Measurements from ENCODE around the gene DNAL4. TPM values are rescaled to one million over a fixed set of nuclear protein-coding genes. Genes with fewer than 3 reads are reported as not detected.

Gene DNAL4
- total RNA-seq, 4 donors from 2014 or later, result 5.8 to 14.3 (median 8.8) TPM

GRCh38 chr22:38766076-38766777 is 27.7 kb downstream of the DNAL4 start:
- TF ChIP-seq CTCF (IDR thresholded peaks at IDR 0.05; ENCODE audit: low read depth), result no peak

DNA sequence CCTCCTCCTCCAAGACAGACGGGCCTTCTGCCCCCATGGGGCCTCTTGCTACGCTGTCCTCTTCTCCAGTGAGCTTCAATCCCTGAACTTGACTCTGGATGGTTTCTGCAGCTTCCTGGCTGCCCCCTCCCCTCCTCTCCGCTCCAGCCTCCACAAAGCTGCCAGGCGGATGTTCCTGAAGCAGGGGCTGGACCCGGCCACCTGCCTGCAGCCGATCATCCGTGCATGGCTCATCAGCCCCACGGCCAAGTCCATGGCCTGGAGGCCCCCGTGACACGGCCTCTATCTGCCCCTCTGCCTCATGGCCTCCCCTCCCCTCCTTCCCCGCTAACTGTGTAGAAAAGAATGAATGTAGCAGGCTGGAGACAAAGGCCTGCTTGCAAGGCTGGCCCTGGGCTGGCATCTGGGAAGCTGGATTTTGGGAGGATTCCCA is 31.4 kb downstream of the DNAL4 start:
- no peak for TF ChIP-seq CTCF (IDR thresholded peaks at IDR 0.05; ENCODE audit: low read depth)

DNA sequence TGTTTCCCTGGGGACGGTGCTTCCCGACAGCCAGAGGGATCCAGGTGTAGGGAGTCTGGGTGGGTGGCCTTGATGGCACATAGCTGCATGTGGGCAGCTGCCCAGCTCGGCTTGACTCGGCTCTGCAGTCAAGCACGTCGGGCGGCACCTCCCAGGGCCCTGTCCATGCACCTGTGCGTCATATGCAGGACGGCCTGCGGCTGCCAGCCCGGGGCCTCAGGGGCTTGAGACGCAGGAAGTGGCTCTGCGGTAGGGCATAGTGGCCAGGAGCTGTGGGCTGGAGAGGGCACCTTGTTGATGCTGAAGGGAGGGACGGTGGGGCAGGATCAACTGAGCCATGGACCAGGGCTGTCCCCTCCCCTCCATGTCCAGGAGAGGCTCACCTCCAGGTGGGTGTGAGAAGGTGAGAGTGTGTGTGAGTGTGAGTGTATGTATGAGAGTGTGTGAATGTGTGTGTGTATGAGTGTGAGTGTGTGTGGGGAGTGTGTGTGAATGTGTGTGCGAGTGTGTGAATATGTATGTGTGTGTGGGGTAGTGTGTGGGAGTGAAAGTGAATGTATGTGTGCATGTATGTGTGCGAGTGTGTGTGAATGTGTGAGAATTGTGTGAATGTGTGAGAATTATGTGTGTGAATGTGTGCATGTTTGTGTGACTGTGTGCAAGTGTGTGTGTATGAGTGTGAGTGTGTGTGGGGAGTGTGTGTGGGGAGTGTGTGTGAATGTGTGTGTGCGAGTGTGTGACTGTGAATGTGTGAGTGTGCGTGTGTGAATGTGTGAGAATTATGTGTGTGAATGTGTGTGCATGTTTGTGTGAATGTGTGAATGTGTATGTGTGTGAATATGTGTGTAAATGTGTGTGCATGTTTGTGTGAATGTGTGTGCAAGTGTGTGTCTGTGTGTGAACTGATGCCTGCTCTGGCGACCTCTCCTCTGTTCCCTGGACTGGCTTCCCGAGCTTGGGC is 32.5 kb downstream of the DNAL4 start:
- TF ChIP-seq CTCF (IDR thresholded peaks at IDR 0.05; ENCODE audit: low read depth), result no peak

DNA sequence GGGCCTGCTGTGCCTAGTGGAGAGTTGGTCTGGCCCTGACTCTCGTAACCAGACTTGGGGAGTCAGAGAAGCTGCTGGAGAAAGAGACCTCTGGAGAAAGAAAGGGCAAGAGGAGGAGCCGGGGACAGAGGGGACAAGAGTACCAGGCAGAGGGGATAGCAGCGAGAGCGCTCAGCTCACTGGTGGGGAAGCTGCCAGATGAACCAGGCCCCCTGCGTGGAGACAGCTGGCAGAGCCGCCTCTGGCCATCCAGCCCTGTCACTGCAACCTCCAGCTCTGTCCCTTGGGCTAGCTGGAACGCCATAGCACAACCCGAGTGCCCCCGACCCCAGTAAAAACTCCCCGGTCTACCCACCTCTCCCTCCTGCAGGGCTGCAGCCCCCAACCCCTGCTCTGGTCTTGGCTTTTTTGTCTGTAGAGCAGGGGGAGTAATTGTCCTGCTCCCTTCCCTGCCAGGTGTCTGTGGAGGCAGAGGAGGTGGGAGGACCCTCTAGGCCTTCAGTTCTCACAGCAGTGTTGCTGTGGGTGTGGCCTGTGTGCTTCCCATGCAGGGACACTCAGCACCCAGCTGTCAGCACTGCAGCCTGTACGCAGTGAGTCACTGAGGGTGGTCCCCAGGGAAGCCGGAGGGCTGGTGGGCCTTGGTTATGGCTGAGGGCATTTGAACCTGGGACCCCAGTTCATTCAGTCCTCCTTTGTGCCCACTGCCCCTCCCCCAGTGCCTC is 33.3 kb downstream of the DNAL4 start:
- no peak for TF ChIP-seq CTCF (IDR thresholded peaks at IDR 0.05; ENCODE audit: low read depth)

- no peak for TF ChIP-seq CTCF (IDR thresholded peaks at IDR 0.05; ENCODE audit: low read depth)
Observed at GRCh38 chr22:38759005-38759404, 34.9 kb downstream of the DNAL4 start.

- no peak for TF ChIP-seq CTCF (IDR thresholded peaks at IDR 0.05; ENCODE audit: low read depth)
Observed at GRCh38 chr22:38758276-38758945, 35.5 kb downstream of the DNAL4 start.
